ENCODE results near the gene TRPC3. TPM values are rescaled to one million over a fixed set of nuclear protein-coding genes. Genes with fewer than 3 reads are reported as not detected.

TRPC3 gene
- total RNA-seq, 1 donor, result under 0.01 TPM

DNA sequence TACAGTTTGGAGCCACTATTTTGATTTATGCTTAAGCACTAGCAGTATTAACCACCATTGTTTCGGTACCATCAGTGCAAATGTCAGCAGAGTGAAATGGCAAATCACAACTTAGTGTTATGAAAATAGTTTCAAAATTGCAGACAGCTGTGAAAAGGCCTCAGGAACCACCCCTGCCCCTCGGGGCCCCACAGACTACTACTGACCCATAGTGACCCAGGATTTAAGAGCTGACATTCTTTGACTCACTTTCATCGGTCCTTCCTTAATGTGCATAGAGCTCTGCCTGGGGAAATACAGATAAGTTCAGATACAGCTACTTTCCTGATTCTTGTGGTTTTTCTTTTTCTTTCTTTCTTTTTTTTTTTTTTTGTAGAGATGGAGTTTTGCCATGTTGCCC lies 78.3 kb downstream of the TRPC3 start:
- no peak overlapping the region for H3K4me2 ChIP-seq (ENCODE audit: insufficient read depth, low read length)
- H3K4me3 ChIP-seq (ENCODE audit: insufficient read depth, low read length), result no peak overlapping the region
- no peak for DNase-seq (ENCODE audit: insufficient read length, low spot score, missing footprints)
- H3K27ac ChIP-seq (ENCODE audit: low read depth, low read length), result no peak overlapping the region
- H3K79me2 ChIP-seq (ENCODE audit: insufficient read depth, low read length), result peaks cover 13% of the 10 kb centered on the region
- H3K9me3 ChIP-seq (ENCODE audit: low read depth, low read length), result no peaks in the 10 kb centered on the region
- H3K27me3 ChIP-seq (ENCODE audit: insufficient read depth, low read length), result no peaks in the 10 kb centered on the region
- H2AFZ ChIP-seq (ENCODE audit: low read length), result peak overlapping the region; percentile 66
- TF ChIP-seq CTCF (IDR thresholded peaks at IDR 0.05; ENCODE audit: extremely low read depth, low read depth, low read length), result no peak
- H4K20me1 ChIP-seq (ENCODE audit: insufficient read depth, low read length), result no peaks in the 10 kb centered on the region
- H3K36me3 ChIP-seq (ENCODE audit: insufficient read depth, low read length), result no peaks in the 10 kb centered on the region
- peaks cover 9% of the 10 kb centered on the region for H3K4me1 ChIP-seq (ENCODE audit: insufficient read depth, low read length)

GRCh38 chr4:121869841-121870822 lies 81.7 kb downstream of the TRPC3 start, which contains the start of gene BBS7:
BBS7 (minus strand) TSS chr4:121870474; CDS start chr4:121870313, 161 bp downstream.
- Histone ChIP-seq H3K36me3 (ENCODE audit: insufficient read depth, low read length) (peaks cover 18% of the 10 kb centered on the region), H3K27me3 (ENCODE audit: insufficient read depth, low read length) (no peaks in the 10 kb centered on the region), H3K27ac (ENCODE audit: low read depth, low read length) (peak within 1 kb of the TSS; percentile 78), H3K4me2 (ENCODE audit: insufficient read depth, low read length) (peak within 1 kb of the TSS; percentile 87), H3K9me3 (ENCODE audit: low read depth, low read length) (no peaks in the 10 kb centered on the region), H3K4me1 (ENCODE audit: insufficient read depth, low read length) (peaks cover 9% of the 10 kb centered on the region), H3K4me3 (ENCODE audit: insufficient read depth, low read length) (peak within 1 kb of the TSS; percentile 90), H2AFZ (ENCODE audit: low read length) (peak within 1 kb of the TSS; percentile 97), H3K79me2 (ENCODE audit: insufficient read depth, low read length) (peaks cover 14% of the 10 kb centered on the region), H4K20me1 (ENCODE audit: insufficient read depth, low read length) (no peaks in the 10 kb centered on the region)
- no peak for TF ChIP-seq CTCF (IDR thresholded peaks at IDR 0.05; ENCODE audit: extremely low read depth, low read depth, low read length)
- DNase-seq (ENCODE audit: insufficient read length, low spot score, missing footprints), result peak; percentile 93

DNA sequence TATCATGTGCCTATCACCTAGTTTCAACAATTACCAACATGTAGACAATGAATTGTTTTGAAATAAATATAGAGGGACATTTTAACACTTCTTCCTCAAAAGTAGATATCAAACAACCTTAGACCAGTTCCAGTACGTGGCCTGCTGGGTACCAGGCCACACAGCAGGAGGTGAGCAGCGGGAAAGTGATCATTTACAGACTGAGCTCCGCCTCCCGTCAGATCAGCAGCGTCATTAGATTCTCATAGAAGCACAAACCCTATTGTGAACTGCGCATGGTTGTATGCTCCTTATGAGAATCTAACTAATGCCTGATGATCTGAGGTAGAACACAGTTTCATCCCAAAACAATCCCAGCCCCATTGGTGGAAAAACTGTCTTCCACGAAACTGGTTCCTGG lies 88.1 kb downstream of the TRPC3 start:
- Histone ChIP-seq H3K9me3 (ENCODE audit: low read depth, low read length) (no peaks in the 10 kb centered on the region), H3K4me3 (ENCODE audit: insufficient read depth, low read length) (no peak overlapping the region), H2AFZ (ENCODE audit: low read length) (no peak overlapping the region), H3K4me2 (ENCODE audit: insufficient read depth, low read length) (no peak overlapping the region), H3K4me1 (ENCODE audit: insufficient read depth, low read length) (peaks cover under 1% of the 10 kb centered on the region), H4K20me1 (ENCODE audit: insufficient read depth, low read length) (no peaks in the 10 kb centered on the region), H3K27ac (ENCODE audit: low read depth, low read length) (no peak overlapping the region), H3K79me2 (ENCODE audit: insufficient read depth, low read length) (peaks cover 2% of the 10 kb centered on the region), H3K36me3 (ENCODE audit: insufficient read depth, low read length) (peaks cover 41% of the 10 kb centered on the region), H3K27me3 (ENCODE audit: insufficient read depth, low read length) (no peaks in the 10 kb centered on the region)
- DNase-seq (ENCODE audit: insufficient read length, low spot score, missing footprints), result no peak
- TF ChIP-seq CTCF (IDR thresholded peaks at IDR 0.05; ENCODE audit: extremely low read depth, low read depth, low read length), result no peak

DNA sequence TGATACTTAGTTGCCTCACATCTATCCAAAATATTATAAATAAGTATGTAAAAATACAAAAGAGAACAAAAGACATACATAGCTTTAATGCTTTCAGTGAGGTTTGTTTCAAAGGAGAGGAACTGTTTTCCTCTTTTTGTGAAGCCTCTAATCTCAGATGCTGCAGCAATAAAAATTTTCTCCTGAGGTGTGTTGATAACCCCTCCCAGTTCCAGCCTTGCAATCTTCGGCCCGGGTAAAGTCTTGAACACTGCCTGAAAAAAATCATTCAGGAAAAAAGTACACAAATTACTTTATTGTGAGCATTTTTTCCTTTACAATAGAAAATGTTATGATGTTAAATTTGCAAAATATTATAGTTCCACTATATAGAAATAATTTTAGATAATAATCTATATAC lies 90.4 kb downstream of the TRPC3 start:
- H3K4me3 ChIP-seq (ENCODE audit: insufficient read depth, low read length), result no peak overlapping the region
- no peaks in the 10 kb centered on the region for H3K9me3 ChIP-seq (ENCODE audit: low read depth, low read length)
- H3K4me2 ChIP-seq (ENCODE audit: insufficient read depth, low read length), result no peak overlapping the region
- H4K20me1 ChIP-seq (ENCODE audit: insufficient read depth, low read length), result no peaks in the 10 kb centered on the region
- no peak for DNase-seq (ENCODE audit: insufficient read length, low spot score, missing footprints)
- H3K36me3 ChIP-seq (ENCODE audit: insufficient read depth, low read length), result peaks cover 48% of the 10 kb centered on the region
- TF ChIP-seq CTCF (IDR thresholded peaks at IDR 0.05; ENCODE audit: extremely low read depth, low read depth, low read length), result no peak
- no peak overlapping the region for H2AFZ ChIP-seq (ENCODE audit: low read length)
- H3K27me3 ChIP-seq (ENCODE audit: insufficient read depth, low read length), result no peaks in the 10 kb centered on the region
- no peak overlapping the region for H3K27ac ChIP-seq (ENCODE audit: low read depth, low read length)
- no peaks in the 10 kb centered on the region for H3K4me1 ChIP-seq (ENCODE audit: insufficient read depth, low read length)
- no peaks in the 10 kb centered on the region for H3K79me2 ChIP-seq (ENCODE audit: insufficient read depth, low read length)
